DMS153 treated with DMSO at 0.1 percent for 48 hours (cell line): ENCODE results near the gene SH3BP4.

ENCODE experiments used
- DNase-seq: peaks from one replicate; lab custom pipeline; 2025; ENCODE audit not compliant: unreplicated experiment; lab: John Stamatoyannopoulos, UW

Gene SH3BP4

GRCh38 chr2:234951664-234952269 is at the start of gene SH3BP4:
TSS of gene SH3BP4 (plus strand) at chr2:234952017. CDS start at chr2:235035003, 82,986 bp downstream.
- peak; percentile 57 for DNase-seq

- no peak for DNase-seq
These were observed 47.0 kb upstream of the SH3BP4 start for GRCh38 chr2:234904785-234905184.

GRCh38 chr2:234905547-234906265 is 46.1 kb upstream of the SH3BP4 start:
- no peak for DNase-seq

GRCh38 chr2:234910186-234910679 is 41.6 kb upstream of the SH3BP4 start:
- DNase-seq = no peak

- DNase-seq = no peak
These were observed 40.5 kb upstream of the SH3BP4 start for GRCh38 chr2:234911271-234911670.

GRCh38 chr2:234912437-234912836 is 39.4 kb upstream of the SH3BP4 start:
- no peak for DNase-seq

- DNase-seq = no peak
These were observed 38.6 kb upstream of the SH3BP4 start for GRCh38 chr2:234913208-234913626.

GRCh38 chr2:234914371-234915154 is 37.3 kb upstream of the SH3BP4 start:
- no peak for DNase-seq

- DNase-seq = no peak
These were observed 35.1 kb upstream of the SH3BP4 start for GRCh38 chr2:234916674-234917073.

GRCh38 chr2:234917211-234917975 is 34.4 kb upstream of the SH3BP4 start:
- no peak for DNase-seq

- no peak for DNase-seq
These were observed 32.1 kb upstream of the SH3BP4 start for GRCh38 chr2:234919711-234920110.

- DNase-seq = no peak
These were observed 31.0 kb upstream of the SH3BP4 start for GRCh38 chr2:234920836-234921235.

- DNase-seq = no peak
These were observed 22.8 kb upstream of the SH3BP4 start for GRCh38 chr2:234929002-234929401.

GRCh38 chr2:234930397-234930796 is 21.4 kb upstream of the SH3BP4 start:
- no peak for DNase-seq

GRCh38 chr2:234931371-234931770 is 20.4 kb upstream of the SH3BP4 start:
- DNase-seq = no peak

GRCh38 chr2:234932591-234933168 is 19.1 kb upstream of the SH3BP4 start:
- peak; percentile 76 for DNase-seq

GRCh38 chr2:234935311-234935710 is 16.5 kb upstream of the SH3BP4 start:
- no peak for DNase-seq

- DNase-seq = no peak
These were observed 12.2 kb upstream of the SH3BP4 start for GRCh38 chr2:234939576-234939975.

- DNase-seq = no peak
These were observed 11.8 kb upstream of the SH3BP4 start for GRCh38 chr2:234939996-234940395.

GRCh38 chr2:234940527-234940926 is 11.3 kb upstream of the SH3BP4 start:
- DNase-seq = no peak
